GM21390 (cell line): Measurements from ENCODE around the gene COX5A.

Experiments
- ATAC-seq: cut with Tn5 transposase; IDR thresholded peaks from one replicate; pipeline ENCODE4 v1.9.1; 2021; ENCODE audit not compliant: unreplicated experiment

The COX5A gene

DNA sequence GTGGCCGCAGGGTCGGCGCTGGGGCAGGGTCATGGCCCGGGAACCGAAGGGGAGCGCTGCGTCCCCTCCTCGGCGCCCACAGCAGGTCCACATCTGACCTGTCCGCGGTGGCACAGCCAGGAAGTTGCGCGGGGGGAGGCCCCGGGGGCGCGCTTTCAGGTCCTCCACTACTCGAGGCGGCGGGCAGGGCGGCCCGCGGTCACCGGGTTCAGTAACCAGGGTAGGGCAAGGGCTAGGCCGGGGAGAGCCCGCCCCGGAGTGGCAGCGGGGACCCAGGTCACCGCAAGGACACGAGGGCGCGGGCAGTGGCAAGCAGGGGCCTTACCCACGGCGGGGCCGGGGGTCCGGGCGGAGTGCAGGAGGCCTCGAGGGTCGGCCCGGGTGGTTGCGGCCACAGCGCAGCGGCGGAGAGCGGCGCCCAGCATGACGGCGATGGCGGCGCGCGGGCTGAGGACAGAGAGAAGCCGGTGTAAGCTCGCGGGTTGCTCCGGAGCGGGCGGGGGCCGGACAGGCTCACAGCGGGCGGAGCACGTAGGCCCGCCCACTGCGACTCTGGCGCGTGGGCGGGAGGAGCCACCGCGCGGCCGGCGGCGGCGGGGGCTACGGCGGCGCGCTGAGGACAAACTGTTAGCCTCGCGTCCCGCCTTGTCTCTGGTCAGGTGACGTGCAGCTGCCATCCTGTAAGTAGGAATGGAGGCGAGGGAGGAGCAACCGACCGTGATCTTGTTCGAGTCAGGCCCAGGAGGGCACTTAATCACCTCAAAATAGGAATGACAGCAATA, at the start of gene COX5A:
Gene COX5A, minus strand, starts transcription at position 484 of the 782 bp plus-strand sequence. Its CDS starts 59 bp downstream, at position 425.
- ATAC-seq: peak; percentile 77

DNA sequence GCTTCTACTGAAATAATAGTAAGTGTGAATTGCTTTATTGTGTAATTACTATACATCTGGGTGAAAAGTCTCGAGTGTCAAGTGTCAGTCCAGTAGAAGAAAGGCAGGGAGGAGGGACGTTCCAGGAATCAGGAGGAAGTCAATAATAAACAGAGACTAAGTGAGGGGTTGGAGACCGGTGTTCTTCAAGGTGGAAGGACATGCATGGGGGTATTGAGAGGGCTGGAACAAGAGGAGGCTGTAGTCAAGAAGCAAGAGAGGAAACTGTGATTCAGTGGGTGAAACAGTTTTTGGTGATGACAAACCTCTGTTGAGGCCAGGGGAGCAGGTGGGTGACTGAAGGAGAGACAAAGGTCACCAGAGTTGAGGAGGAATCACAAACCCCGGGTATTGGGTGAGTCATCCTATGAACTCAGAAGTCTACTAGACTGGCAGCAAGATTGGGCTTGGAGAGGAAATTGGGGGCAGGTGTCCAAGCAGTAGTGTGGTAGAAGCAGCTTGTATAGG, 45.9 kb upstream of the COX5A start:
- ATAC-seq: no peak

- ATAC-seq: no peak
Observed at GRCh38 chr15:74982183-74982582, 44.3 kb upstream of the COX5A start.

GRCh38 chr15:74978503-74978902, 40.6 kb upstream of the COX5A start:
- ATAC-seq: no peak

- ATAC-seq: no peak
Observed at GRCh38 chr15:74978077-74978476, 40.2 kb upstream of the COX5A start.

DNA sequence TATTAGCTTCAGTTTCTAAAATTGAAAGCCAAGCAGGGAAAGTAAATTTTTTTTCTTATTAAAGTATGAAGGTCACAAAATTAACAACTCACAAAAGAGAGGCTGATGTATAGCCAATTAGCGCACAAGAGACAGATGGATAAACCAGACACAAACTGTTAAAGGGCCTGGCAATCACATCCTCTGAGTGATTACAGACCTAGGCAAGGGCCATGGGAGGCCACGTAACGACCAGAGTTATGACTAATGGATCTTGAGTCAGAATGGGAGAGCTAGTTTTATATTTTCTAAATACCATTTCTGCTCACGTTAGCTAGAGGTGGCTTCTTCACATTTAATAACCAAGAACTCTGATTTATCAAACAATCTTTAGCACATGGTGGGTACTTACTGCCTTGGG, 39.7 kb upstream of the COX5A start:
- ATAC-seq: no peak

- no peak for ATAC-seq
Observed at GRCh38 chr15:74976159-74976558, 38.3 kb upstream of the COX5A start.

GRCh38 chr15:74967670-74968069, 29.8 kb upstream of the COX5A start:
- no peak for ATAC-seq

DNA sequence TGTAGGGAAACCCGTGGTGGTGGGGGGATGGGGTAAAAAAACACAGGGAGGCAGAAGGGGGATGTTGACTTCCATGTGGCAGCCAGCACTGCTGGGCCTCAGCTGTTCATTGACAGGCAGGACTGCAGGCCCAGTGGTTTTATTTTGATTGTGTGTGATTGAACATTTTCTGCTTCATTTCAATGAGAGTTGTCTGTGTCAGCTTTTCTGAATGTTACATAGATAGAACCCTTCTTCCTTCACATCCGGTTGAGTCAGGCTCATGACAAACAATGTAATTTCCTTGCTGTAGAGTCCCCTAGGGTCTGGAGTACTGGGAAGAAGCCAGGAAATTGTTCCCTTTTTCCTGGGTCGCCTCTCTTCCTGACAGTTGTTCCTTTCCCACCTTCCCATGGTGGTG, 26.9 kb upstream of the COX5A start:
- no peak for ATAC-seq

GRCh38 chr15:74963213-74963612, 25.3 kb upstream of the COX5A start:
- ATAC-seq: no peak

GRCh38 chr15:74962671-74963070, 24.8 kb upstream of the COX5A start:
- ATAC-seq: no peak

GRCh38 chr15:74962219-74962618, 24.3 kb upstream of the COX5A start:
- ATAC-seq: no peak

DNA sequence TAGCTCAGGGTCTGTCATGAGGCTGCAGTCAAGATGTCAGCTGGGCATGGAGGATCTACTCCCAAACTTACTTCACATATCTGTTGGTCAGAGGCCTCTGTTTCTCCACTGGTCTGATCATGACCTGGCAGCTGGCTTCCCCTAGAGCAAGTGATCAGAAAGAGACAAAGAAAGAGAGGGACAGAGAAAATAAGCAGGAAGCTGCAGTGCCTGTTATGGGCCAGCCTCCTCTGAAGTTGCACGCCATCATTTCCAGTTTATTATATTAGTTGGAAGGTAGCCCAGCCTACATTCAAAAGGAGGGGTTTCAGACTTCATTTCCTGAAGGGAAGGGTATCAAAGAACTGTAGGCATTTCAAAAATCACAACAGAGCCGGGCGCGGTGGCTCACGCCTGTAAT, 23.7 kb upstream of the COX5A start:
- ATAC-seq: no peak

- ATAC-seq: no peak
Observed at GRCh38 chr15:74960995-74961588, 23.2 kb upstream of the COX5A start.

GRCh38 chr15:74960286-74960685, 22.4 kb upstream of the COX5A start:
- ATAC-seq: no peak

DNA sequence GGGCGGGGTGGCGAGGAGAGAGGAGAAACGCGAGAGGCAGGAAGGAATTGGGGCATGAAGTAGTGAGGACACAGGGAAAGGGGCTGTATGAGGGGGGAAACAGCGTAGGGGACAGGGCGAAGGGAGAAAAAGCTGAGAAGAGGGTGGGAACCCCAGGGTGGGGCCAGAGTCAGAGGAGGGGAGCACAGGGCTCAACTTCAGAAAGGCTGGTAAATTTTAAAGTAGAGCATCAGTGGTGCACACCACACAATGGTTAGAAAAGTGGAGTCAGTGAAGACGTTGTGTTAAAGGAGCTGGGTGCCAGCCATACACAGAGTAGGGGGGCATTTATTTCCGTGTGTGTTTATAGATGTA, 21.7 kb upstream of the COX5A start:
- no peak for ATAC-seq

- no peak for ATAC-seq
Observed at GRCh38 chr15:74958908-74959585, 21.2 kb upstream of the COX5A start.

DNA sequence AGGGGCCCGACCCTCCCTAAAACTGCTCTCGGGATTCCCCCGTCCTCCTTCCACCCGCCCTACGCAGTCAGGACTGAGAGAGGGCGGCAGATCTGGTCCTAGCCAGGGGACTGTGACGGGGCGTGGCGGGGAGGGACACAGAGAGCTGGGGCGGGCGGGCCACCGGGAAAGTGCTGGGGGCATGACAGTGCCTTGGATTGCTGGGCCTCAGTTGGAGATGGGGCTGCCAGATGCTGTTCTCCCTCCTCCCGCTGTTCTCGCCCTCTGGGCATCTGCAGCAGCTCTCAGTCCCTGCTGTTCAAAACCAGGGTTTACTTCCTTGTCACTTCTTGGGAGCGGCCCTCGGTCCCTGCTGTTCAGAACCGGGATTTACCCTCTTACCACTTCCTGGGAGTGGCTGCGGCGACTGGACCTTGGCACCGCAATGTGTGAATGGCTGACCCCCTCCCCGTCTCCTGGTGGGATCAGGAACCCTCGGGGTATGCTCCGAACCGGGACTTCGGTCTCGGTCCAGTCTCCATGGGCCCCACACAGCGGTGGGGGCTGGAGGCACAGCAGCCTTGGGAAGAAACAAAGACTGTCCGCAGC, 20.5 kb upstream of the COX5A start:
- no peak for ATAC-seq

GRCh38 chr15:74957476-74958035, 19.7 kb upstream of the COX5A start:
- no peak for ATAC-seq

DNA sequence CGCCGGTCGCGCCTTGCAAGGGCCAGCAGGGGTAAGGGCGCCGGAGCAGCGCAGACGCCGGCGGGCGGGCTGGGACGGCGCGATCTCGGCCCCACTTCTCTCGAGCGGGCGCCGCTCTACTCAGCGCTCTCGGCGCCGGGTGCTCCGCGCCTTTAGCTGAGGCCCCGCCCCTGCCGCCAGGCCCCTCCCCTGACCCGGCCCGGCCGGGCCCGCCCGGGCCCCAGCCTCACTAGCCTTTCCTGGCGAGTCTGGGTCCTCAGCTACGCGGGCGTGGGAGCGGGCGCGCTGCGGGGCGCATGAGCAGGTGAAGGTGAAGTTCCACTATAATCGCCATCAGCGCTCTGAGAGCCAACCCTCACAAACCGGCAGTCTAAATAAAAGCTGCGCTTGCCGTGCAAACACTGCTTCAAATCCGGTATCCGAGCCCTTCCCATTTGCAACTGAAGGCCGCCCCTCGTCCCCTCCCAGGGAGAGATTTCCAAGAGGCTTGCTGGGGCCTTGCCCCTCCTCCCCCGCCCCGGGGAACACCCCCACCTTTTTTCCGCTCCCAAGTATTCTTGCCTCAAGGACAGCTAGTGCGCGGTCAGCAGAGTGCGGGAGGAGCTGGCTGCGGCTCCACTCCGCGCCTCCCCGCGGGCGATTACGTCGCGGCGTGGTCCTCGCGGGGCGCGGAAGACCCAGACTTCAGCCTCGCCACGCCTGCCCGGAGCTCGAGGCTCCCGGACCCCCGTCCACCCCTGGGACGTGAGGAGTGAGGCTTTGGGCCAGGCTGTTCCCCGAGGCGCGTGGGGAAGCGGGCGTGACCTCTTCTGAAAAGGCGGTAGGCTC, 19.0 kb upstream of the COX5A start, which contains the start of gene RPP25:
Gene RPP25, minus strand, starts transcription at position 125 of the 828 bp plus-strand sequence. CDS start 189 bp downstream, outside the sequence.
- peak; percentile 83 for ATAC-seq
